Ectodermal cell (in vitro differentiated cells): ENCODE data around the gene HIF1A.

Experiments
- H3K27ac ChIP-seq: 2 replicates; pipeline ENCODE4 v1.7.0; 2013; ENCODE audit warnings: mild to moderate bottlenecking, low read depth, low read length; ENCODE audit not compliant: insufficient read depth, poor library complexity, severe bottlenecking
- H3K27me3 ChIP-seq: 2 replicates; pipeline ENCODE4 v1.7.0; 2013; ENCODE audit warnings: mild to moderate bottlenecking, low read length; ENCODE audit not compliant: insufficient read depth, control insufficient read depth, poor library complexity, severe bottlenecking
- H3K36me3 ChIP-seq: one replicate; pipeline ENCODE4 v1.7.0; 2013; ENCODE audit warnings: low read length; ENCODE audit not compliant: control insufficient read depth, insufficient read depth
- H3K4me1 ChIP-seq: one replicate; pipeline ENCODE4 v1.7.0; 2013; ENCODE audit warnings: low read length; ENCODE audit not compliant: control insufficient read depth, insufficient read depth
- H3K4me3 ChIP-seq: 2 replicates; pipeline ENCODE4 v1.7.0; 2013; ENCODE audit warnings: low read depth, low read length, control low read depth; ENCODE audit not compliant: insufficient read depth
- H3K9me3 ChIP-seq: 2 replicates; pipeline ENCODE4 v1.7.0; 2013; ENCODE audit warnings: mild to moderate bottlenecking, low read length, moderate library complexity; ENCODE audit not compliant: control insufficient read depth
- WGBS, 2 experiments: methylation state at CpG; one replicate each; pipeline ENCODE4 v1.1.7; 2013; ENCODE audit warnings: missing lambda C conversion rate in 2 of 2; 5-methylcytosine and 5-hydroxymethylcytosine counted together

HIF1A gene

DNA sequence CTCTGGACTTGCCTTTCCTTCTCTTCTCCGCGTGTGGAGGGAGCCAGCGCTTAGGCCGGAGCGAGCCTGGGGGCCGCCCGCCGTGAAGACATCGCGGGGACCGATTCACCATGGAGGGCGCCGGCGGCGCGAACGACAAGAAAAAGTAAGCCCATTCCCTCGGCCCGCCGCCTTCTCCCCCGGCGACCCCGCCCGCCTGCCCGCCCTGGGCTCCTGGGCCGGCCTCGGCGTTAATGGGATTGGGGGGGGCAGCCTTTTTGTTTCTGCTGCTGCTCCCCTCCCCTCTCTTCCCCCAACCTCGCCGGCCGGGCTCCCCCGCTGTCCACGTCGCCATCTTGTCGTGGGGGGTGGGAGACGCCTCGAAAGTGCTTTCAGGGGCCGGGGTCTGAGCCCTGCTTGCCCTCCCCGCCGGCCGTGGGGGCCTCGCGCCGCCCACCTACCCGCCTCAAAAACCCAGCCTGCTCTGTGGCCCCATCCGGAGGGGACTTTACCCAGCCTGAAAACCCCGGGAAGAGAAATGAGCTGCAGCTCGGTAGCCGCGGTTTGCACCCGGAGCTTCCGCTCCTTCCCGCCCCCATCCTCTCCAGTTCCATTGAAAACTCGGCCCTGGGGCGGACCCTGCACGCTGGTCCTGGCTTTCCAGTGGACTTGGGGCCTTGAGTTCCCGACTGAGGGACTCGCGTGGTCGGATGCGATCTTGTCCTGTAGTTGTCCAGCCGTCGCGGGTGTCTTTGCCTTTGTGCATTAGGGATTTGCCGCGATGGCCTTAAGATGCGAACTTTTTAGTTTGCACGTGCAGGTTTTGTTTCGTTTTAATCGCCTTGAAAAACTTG, 598 bp downstream of the HIF1A start:
- WGBS, 2 experiments: 0% methylated on average over 70 of the region's 70 CpGs
- Histone ChIP-seq H3K4me1 (peaks cover 21% of the 10 kb centered on the region), H3K9me3 (no peaks in the 10 kb centered on the region), H3K36me3 (no peaks in the 10 kb centered on the region), H3K27ac (peak overlapping the region; percentile 98), H3K4me3 (peak overlapping the region; percentile 75), H3K27me3 (no peaks in the 10 kb centered on the region)

DNA sequence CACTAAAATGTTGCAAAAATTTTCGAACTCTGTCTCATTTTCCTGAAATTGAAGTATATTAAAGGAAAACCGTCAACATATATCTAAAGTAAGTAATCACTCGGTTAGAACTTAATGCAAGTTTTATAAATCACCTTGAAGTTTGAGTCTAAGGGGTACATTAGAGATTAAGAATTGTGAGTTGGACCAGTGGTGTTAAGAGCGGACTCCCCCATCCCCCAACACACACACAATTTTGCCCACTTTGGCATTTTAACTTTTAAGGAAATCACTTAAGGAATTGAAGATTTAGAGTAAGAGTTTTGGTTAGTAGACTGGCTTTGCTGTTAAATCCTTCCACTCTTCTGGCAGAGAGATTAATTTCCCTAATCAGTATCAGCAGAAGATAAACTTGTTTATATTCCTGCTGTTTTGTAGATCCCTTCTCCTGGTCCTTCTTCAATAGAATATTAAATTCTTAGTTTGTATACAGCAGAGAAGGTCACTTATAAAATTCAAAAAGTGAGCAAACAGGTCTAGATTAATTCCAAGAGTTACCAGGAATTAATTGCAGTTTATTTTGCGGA, 1.5 kb downstream of the HIF1A start:
- WGBS, 2 experiments: 7 to 20% methylated on average over 1 to 3 of the region's 5 CpGs
- Histone ChIP-seq H3K36me3 (no peaks in the 10 kb centered on the region), H3K4me3 (peak overlapping the region; percentile 75), H3K27me3 (no peaks in the 10 kb centered on the region), H3K27ac (no peak overlapping the region), H3K9me3 (no peaks in the 10 kb centered on the region), H3K4me1 (peaks cover 11% of the 10 kb centered on the region)

DNA sequence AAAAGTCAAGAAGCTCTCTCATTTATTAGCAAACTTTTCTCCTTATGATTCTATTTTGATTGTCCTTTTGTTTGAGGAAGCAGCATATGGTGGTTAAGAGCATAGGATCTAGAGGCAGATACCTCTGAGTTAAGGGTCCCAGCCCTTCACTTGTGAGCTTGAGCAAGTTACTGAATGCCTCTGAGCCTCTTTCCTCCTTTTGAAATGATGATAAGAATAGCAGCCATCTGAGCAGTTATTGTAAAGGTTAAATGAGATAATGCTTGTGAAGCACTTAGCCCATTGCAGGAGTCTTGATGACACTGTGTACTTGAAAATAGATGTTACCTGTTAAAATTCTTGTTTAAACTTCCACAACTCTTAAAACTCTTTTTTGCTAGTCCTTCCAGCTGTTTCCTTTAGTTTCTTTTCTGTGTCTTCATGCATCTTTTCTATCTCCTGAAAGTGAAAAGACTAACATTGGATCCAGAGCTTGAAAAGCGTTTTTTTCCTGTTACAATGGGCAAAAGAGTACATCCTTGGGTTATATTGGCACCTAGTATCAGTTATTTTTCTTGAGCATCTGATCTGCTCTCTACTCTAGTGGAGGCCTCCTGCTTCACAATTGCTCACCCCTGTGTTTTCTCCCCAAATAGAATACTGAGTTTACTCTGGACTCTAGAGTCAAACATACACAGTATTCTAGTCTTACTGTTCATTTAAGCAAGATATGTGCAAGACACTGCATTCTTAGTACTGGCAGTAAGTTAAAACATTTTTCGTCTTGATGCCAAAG, 3.1 kb downstream of the HIF1A start:
- 70 to 75% methylated on average over 1 to 2 of the region's 2 CpGs for WGBS, 2 experiments
- no peak overlapping the region for H3K27ac ChIP-seq
- no peaks in the 10 kb centered on the region for H3K9me3 ChIP-seq
- peaks cover 7% of the 10 kb centered on the region for H3K4me1 ChIP-seq
- H3K36me3 ChIP-seq: no peaks in the 10 kb centered on the region
- peak overlapping the region; percentile 75 for H3K4me3 ChIP-seq
- no peaks in the 10 kb centered on the region for H3K27me3 ChIP-seq

- WGBS, 2 experiments: 72 to 83% methylated on average over 6 of the region's 6 CpGs
- Histone ChIP-seq H3K4me1 (peaks cover 7% of the 10 kb centered on the region), H3K27me3 (no peaks in the 10 kb centered on the region), H3K36me3 (no peaks in the 10 kb centered on the region), H3K4me3 (peak overlapping the region; percentile 75), H3K9me3 (no peaks in the 10 kb centered on the region), H3K27ac (no peak overlapping the region)
These were observed 3.7 kb downstream of the HIF1A start for GRCh38 chr14:61699027-61699426.

DNA sequence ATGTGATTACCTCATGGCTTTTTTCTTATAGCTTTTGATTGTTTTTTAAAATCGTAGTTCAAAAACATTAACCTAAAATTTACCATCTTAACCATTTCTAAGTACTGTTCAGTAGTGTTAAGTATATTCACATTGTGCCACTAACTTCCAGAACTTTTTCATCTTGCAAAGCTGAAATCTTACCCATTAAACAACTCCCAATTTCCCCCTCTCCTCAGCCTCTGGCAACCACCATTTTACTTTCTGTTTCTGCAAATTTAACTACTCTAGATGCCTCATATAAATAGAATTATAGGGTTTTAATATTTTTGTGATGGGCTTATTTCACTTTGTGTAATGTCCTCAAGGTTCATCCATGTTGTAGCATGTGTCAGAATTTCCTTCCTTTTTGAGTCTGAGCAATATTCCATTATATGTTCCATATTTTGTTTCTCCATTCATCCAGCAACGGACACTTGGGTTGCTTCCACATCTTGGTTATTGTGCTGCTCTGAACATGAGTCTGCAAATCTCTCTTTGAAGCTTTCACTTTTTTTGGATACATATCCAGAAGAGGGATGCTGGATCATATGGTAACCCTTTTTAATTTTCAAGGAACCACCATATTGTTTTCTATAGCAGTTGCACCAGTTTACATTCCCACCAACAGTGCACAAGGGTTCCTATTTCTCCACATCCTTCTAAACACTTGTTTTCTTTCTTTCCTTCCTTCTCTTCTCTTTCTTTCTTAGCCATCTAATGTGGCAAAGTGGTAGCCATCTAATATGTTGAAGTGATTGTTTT, 5.0 kb downstream of the HIF1A start:
- Histone ChIP-seq H3K4me1 (peaks cover 7% of the 10 kb centered on the region), H3K36me3 (no peaks in the 10 kb centered on the region), H3K27ac (no peak overlapping the region), H3K4me3 (no peak overlapping the region), H3K9me3 (no peaks in the 10 kb centered on the region), H3K27me3 (no peaks in the 10 kb centered on the region)
- WGBS, 2 experiments: 93 to 96% methylated on average over 1 to 2 of the region's 2 CpGs

- Histone ChIP-seq H3K27ac (no peak overlapping the region), H3K4me1 (peaks cover 7% of the 10 kb centered on the region), H3K27me3 (no peaks in the 10 kb centered on the region), H3K36me3 (no peaks in the 10 kb centered on the region), H3K4me3 (no peak overlapping the region), H3K9me3 (no peaks in the 10 kb centered on the region)
- 91 to 93% methylated on average over 6 of the region's 7 CpGs for WGBS, 2 experiments
These were observed 6.6 kb downstream of the HIF1A start for GRCh38 chr14:61701946-61702345.

DNA sequence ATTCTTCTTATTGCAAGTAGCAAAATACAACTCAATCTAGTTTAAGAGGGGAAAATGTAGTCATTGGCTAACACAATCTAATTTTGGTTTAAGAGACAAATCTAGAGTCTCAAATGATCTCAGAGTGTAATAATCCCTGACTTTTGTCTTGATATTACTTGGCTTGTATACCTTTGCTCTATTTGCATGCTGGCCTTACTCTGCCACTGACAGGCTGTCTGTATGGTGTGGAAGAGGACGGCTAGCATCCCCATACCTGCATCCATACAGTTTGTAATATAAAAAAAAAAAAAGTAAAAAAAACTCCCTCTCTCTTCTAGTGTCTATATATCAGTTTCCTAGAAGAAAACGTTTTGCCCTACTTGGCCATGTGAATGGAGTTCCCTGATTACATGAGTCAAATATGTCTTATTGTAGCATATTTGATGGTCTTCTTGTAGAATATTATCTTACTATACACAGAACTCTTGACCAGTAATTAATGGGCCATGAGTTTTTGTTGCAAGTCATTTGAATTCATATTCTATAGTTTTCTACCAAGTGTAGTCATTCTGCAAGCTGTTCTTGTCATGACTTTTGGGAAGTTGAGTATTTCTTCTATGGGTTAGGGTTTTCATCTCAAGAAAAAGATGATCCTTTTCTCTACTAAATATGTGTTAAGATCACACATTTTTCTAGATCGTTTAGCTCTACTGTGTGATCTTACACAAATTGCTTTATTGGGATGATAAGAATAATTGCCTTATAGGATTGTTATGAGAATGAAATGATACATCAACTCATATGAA, 8.2 kb downstream of the HIF1A start:
- Histone ChIP-seq H3K27me3 (no peaks in the 10 kb centered on the region), H3K4me3 (no peak overlapping the region), H3K36me3 (no peaks in the 10 kb centered on the region), H3K4me1 (peaks cover 1% of the 10 kb centered on the region), H3K9me3 (no peaks in the 10 kb centered on the region), H3K27ac (no peak overlapping the region)
- no CpG with 5 or more reads among the region's 3 CpGs for WGBS, 2 experiments

- WGBS, 2 experiments: 85 to 97% methylated on average over 2 to 3 of the region's 3 CpGs
- Histone ChIP-seq H3K36me3 (no peaks in the 10 kb centered on the region), H3K27ac (no peak overlapping the region), H3K4me3 (no peak overlapping the region), H3K4me1 (no peaks in the 10 kb centered on the region), H3K27me3 (no peaks in the 10 kb centered on the region), H3K9me3 (no peaks in the 10 kb centered on the region)
These were observed 9.2 kb downstream of the HIF1A start for GRCh38 chr14:61704554-61704953.

DNA sequence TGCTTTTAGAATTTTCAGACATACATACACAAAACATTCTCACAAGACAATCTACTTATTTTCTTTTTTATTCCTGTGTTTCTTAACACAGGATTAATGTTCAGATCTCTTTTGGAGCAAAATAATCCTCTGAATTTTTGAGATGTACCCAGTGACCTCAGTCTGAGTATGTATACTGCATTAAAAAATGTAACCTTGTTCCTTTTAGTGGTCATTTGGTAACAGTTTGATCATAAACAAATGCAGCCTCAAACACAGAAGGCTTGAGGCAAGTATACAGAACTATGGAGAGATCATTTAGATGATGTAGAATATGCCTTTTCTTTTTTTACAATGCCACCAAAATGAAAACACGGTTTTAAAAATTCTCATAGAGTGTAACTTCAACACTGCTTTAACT, 9.7 kb downstream of the HIF1A start:
- Histone ChIP-seq H3K36me3 (no peaks in the 10 kb centered on the region), H3K4me3 (no peak overlapping the region), H3K4me1 (no peaks in the 10 kb centered on the region), H3K9me3 (no peaks in the 10 kb centered on the region), H3K27ac (no peak overlapping the region), H3K27me3 (no peaks in the 10 kb centered on the region)
- 83 to 88% methylated on average over 1 of the region's 1 CpG for WGBS, 2 experiments
